Inferior parietal cortex (tissue), 1 donor: ENCODE data around the gene MEGF8.

ENCODE experiments used
- DNase-seq: peaks from one replicate; pipeline ENCODE4 v3.0.0-alpha.2; 2016; ENCODE audit errors: extremely low spot score

The MEGF8 gene

DNA sequence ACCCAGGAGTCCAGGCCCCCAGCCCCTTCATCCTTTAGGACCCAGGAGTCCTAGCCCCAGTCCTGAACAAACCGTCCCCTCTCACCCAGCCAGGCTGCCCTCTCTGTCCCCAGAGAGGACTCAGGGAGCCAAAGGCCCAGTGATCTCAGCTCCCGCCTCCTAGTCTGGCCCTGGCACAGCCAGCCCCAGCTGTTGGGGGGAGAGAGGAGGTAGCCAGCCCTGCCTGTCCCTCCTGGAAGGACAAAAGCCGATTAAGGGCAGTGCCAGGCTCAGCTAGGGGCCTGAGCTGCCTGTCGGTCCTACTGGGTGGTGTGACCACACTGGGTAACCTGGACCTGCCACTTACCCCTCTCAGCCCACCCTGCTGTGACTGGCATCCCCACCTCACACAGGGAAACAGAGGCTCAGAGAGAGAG is 87.2 kb downstream of the MEGF8 start:
- peak; percentile 70 for DNase-seq

DNA sequence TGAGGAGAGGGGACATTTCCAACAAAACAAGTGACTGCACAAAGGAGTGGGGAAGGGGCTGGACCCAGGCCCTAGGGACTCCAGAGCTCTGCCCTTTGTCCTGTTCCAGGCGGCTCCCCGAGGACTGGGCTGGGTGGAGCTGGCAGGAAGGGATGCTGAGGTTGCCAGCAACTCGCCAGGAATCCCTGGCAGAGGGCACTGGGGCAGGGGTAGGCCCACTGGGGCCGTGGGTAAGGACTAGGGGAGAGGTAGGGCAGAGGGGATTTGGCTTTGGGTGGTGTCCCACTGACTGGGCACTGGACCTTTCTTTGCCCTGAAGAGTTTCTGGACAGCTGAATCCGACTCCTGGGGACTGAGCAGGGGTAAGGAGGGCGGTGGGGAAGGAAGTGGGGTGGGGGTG is 93.9 kb downstream of the MEGF8 start:
- no peak for DNase-seq

DNA sequence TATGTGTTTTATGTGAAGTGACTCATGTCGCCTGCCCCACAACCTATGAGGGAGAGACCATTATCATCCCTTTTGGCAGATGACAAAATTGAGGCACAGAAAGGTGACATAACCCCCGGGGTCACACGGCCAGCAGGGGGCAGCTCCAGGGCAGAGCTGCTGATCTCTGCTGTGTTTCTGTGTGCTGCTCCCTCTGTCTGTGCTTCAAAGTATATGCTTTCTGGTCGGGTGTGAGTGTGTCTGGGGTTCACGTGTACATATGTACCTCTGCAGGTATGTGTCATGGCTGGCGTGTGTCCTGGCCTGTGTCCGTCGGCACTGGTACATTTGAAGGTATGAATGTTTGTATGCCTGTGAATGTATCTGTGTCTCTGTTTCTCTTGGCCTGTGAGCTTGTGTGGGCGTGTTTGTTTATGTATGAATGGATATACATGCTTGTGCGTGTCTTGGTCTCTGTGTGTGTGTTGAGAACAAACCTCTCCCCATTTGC is 94.7 kb downstream of the MEGF8 start:
- DNase-seq, result no peak

- DNase-seq, result no peak
Observed at GRCh38 chr19:42421101-42421500, 95.7 kb downstream of the MEGF8 start.

GRCh38 chr19:42421591-42422031 is 96.2 kb downstream of the MEGF8 start:
- DNase-seq, result no peak

DNA sequence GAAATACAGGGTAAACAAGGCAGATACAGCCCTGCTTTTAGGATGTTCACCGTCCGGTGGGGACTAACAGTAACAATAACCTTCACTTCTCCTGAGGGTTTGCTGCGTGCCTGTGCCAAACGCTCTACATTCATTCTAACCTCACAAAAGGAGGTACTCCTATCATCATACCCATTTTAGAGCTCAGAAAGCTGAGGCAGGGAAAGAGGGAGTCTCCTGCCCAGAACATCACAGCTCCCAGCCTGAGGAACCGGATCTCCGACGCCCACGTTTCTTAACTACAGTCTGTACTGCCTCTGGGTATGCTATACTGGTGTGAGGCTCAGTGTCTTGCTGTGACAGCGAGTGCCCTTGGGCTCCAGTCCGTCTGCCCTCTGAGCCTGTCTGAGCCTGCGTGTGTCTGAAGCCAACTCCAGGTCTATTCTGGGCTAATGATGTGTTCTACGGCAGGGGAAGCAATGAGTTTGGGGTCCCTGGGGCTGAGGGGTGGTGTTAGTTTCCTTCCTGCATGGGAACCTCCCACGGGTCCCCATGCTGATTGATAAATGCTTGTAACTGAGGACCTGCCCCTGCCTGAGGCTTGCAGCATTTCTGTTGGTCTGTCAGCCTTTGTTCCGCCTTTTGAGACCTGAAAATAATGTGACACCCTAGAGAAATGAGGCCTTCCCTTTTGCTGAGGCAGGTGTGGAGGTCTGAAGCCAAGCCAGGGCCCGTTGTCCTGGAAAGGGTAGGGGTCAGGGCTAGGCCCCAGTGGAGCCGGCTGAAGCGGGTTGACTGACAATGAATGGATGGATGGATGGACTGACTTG is 96.9 kb downstream of the MEGF8 start:
- DNase-seq, result no peak

GRCh38 chr19:42422901-42423461 is 97.5 kb downstream of the MEGF8 start:
- peak; percentile 54 for DNase-seq

DNA sequence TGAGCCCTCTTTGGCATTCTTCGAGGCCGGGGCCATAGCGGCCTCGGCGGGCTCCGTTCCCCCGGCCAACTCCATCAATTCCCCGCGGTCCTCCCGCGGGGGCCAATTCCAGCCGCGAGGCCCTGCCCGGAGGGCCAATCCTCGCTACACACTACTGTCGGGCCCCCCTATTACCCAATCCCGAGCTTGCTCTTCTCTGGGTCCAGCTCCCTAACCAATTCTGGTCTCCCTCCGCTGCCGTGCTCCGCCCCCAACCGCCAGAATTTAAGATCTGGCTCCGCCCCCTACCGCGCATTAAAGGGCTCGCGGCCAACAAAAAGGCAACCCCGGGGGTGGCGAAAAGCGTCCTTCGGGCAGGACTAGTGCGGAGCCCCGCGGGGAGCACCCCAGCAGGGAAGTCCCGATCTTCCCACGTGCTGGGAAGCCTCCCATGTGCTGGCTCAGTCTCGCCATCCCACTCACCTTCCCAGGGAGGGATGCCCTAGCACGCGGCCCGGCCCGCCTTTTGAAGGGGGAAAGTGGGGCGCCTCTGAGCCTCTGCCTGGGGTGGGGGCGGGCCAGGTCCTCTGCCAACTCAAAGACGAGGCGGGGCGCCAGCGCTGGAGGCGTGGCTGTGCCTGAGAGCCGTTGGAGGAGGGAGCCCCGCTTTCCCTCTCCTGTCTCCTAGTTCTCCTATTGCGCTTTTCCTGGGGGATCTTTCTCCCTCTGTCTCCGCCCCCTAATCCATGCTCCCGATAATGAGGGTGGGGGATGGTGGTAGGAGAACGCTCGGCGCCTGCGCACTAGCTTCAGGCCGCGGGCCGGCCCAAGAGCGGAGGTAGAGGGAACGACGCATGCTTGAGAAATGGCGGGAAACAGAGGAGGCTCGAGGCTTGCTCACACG is 98.3 kb downstream of the MEGF8 start:
- DNase-seq, result peak; percentile 92

GRCh38 chr19:42424345-42424707 is 98.9 kb downstream of the MEGF8 start:
- DNase-seq, result no peak

GRCh38 chr19:42424712-42425131 is 99.3 kb downstream of the MEGF8 start:
- no peak for DNase-seq

GRCh38 chr19:42426643-42427042 is 101.2 kb downstream of the MEGF8 start:
- DNase-seq, result no peak

- no peak for DNase-seq
Observed at GRCh38 chr19:42427313-42427712, 101.9 kb downstream of the MEGF8 start, which contains the start of gene LIPE. TSS of gene LIPE (minus strand) at chr19:42427388. CDS start at chr19:42427149, 239 bp downstream.
